Measurements from ENCODE around the gene CEP76. TPM values are rescaled to one million over a fixed set of nuclear protein-coding genes. Genes with fewer than 3 reads are reported as not detected.

Gene CEP76
- total RNA-seq, 1 experiment from 2014 or later, result 13.5 TPM

DNA sequence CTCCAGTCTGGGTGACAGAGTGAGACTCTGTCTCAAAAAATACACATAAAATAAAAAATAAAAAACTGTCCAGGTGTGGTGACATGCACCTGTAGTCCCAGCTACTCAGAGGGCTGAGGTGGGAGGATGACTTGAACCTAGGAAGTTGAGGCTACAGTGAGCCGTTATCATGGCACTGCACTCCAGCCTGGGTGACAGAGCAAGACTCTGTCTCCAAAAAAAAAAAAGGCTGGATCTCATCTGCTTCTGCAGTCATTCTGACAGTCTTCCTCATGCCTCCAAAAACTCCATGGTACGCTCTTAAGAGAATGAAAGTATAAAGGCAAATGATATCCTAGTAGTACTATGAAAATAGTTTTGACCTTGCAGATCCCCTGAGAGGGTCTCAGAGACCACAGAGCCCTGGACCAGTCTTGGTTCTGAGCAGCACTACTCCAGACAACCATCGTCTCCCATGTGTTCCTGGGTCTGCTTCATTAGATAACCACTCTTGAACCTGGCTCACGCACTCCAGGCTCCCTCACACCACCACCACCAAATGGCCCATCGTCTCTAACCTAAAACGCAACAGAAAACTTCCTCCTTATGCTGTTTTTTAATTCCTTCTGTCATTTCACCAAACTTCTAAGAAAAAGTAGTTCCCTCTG lies 70.6 kb downstream of the CEP76 start:
- ATAC-seq (no peak), DNase-seq (ENCODE audit: low read depth, low spot score) (no peak)
- CTCF ChIA-PET, result interaction anchor here (1.2 kb wide), 1 partner anchor 239 kb away, joined by 3 read pairs; no protein-coding TSS in a partner anchor
- H3K27ac ChIP-seq (ENCODE audit: low read depth, low read length), result no peak overlapping the region
- H2AFZ ChIP-seq (ENCODE audit: low read depth, low read length, poor library complexity, severe bottlenecking), result no peak overlapping the region
- no TSS peak for BruUV-seq (replicated peaks)
- intact Hi-C loops (cut with micrococcal nuclease), result no loop called here
- H3K9me2 ChIP-seq (ENCODE audit: insufficient read depth), result no peaks in the 10 kb centered on the region
- TF ChIP-seq YY1 (IDR thresholded peaks at IDR 0.05; ENCODE audit: extremely low read depth, insufficient replicate concordance, low read depth, low read length) (no peak), SIN3A (IDR thresholded peaks at IDR 0.05; ENCODE audit: low read depth) (no peak), ZNF274 (IDR thresholded peaks at IDR 0.05; ENCODE audit: low read depth, low read length) (no peak), JUND (IDR thresholded peaks at IDR 0.05) (no peak), ELF1 (IDR thresholded peaks at IDR 0.05; ENCODE audit: borderline replicate concordance, low read depth) (no peak), FOSL1 (IDR thresholded peaks at IDR 0.05; ENCODE audit: low read depth) (no peak)
- no peaks in the 10 kb centered on the region for H3K27me3 ChIP-seq (ENCODE audit: insufficient read depth, low read length)
- POLR2A ChIA-PET, result no interaction called here
- no peak overlapping the region for H3K9ac ChIP-seq (ENCODE audit: low read length)
- H3K36me3 ChIP-seq (ENCODE audit: control insufficient read depth in 1 of 2, insufficient read depth in 2 of 2, low read length in 2 of 2), result no peaks in the 10 kb centered on the region
- H3K4me2 ChIP-seq (ENCODE audit: low read length), result no peak overlapping the region
- H4K20me1 ChIP-seq (ENCODE audit: insufficient read depth), result no peaks in the 10 kb centered on the region
- RAD21 ChIA-PET (ENCODE audit: low non-redundant PET in 1 of 2, low total read pairs in 2 of 2, uncharacterized antibody in 2 of 2, unreplicated experiment in 2 of 2), result no interaction called here
- no peak overlapping the region for H3K4me3 ChIP-seq (replicated peaks in 1 of 2; ENCODE audit: low read depth in 1 of 2, low read length in 2 of 2)
- 0 out of 4 replicates have a peak, but pooled peaks cover 0 to 6% of the 10 kb centered on the region in 2 experiments for H3K4me1 ChIP-seq (ENCODE audit: control insufficient read depth in 1 of 2, insufficient read depth in 2 of 2, low read length in 2 of 2)
- no peaks in the 10 kb centered on the region for H3K79me2 ChIP-seq (ENCODE audit: insufficient read depth, low read length)
- no peaks in the 10 kb centered on the region for H3K9me3 ChIP-seq (ENCODE audit: control insufficient read depth in 1 of 2, insufficient read depth in 1 of 2, low read depth in 1 of 2, low read length in 2 of 2)

DNA sequence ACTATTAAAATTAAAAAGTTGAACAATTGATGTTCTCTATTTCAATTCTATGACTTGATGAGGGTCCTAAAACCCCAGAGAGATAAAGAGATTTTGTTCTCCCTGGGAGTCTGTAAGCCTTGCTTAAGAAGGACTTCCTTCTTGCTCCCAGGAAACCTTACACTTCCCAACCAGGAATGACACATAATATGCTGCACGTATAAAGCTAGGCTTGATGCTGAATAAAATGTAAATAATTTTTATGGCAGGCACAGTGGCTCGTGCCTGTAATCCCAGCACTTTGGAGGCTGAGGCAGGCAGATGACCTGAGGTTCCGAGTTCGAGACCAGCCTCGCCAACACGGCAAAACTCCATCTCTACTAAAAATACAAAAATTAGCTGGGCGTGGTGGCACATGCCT lies 72.4 kb downstream of the CEP76 start:
- no peak overlapping the region for H3K27ac ChIP-seq (ENCODE audit: low read depth, low read length)

More for the DNA sequence above, 72.4 kb downstream of the CEP76 start:
- Histone ChIP-seq H3K4me2 (ENCODE audit: low read length) (no peak overlapping the region), H3K9me3 (ENCODE audit: control insufficient read depth in 1 of 2, insufficient read depth in 1 of 2, low read depth in 1 of 2, low read length in 2 of 2) (no peaks in the 10 kb centered on the region), H3K4me3 (replicated peaks in 1 of 2; ENCODE audit: low read depth in 1 of 2, low read length in 2 of 2) (no peak overlapping the region), H4K20me1 (ENCODE audit: insufficient read depth) (no peaks in the 10 kb centered on the region), H3K9ac (ENCODE audit: low read length) (no peak overlapping the region), H3K4me1 (ENCODE audit: control insufficient read depth in 1 of 2, insufficient read depth in 2 of 2, low read length in 2 of 2) (0 out of 4 replicates have a peak, but pooled peaks cover 0 to 6% of the 10 kb centered on the region in 2 experiments), H3K27me3 (ENCODE audit: insufficient read depth, low read length) (no peaks in the 10 kb centered on the region), H3K79me2 (ENCODE audit: insufficient read depth, low read length) (no peaks in the 10 kb centered on the region), H3K9me2 (ENCODE audit: insufficient read depth) (no peaks in the 10 kb centered on the region), H3K36me3 (ENCODE audit: control insufficient read depth in 1 of 2, insufficient read depth in 2 of 2, low read length in 2 of 2) (no peaks in the 10 kb centered on the region), H2AFZ (ENCODE audit: low read depth, low read length, poor library complexity, severe bottlenecking) (no peak overlapping the region)
- BruUV-seq (replicated peaks), result no TSS peak
- intact Hi-C loops (cut with micrococcal nuclease), result no loop called here
- TF ChIP-seq EZH2phosphoT487 (IDR thresholded peaks at IDR 0.05; ENCODE audit: borderline replicate concordance) (no peak), POLR2AphosphoS5 (IDR thresholded peaks at IDR 0.05; ENCODE audit: low read depth, low read length) (no peak), EGR1 (IDR thresholded peaks at IDR 0.05; ENCODE audit: low read depth) (no peak), ZNF274 (IDR thresholded peaks at IDR 0.05; ENCODE audit: low read depth, low read length) (no peak), YY1 (IDR thresholded peaks at IDR 0.05; ENCODE audit: extremely low read depth, insufficient replicate concordance, low read depth, low read length) (no peak), CEBPB (IDR thresholded peaks at IDR 0.05; ENCODE audit: low read depth) (no peak), EZH2 (IDR thresholded peaks at IDR 0.05) (no peak)
- TF ChIP-seq, protein P1, sequence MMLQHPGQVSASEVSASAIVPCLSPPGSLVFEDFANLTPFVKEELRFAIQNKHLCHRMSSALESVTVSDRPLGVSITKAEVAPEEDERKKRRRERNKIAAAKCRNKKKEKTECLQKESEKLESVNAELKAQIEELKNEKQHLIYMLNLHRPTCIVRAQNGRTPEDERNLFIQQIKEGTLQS (IDR thresholded peaks at IDR 0.05), result no peak
- TF ChIP-seq, protein P2, sequence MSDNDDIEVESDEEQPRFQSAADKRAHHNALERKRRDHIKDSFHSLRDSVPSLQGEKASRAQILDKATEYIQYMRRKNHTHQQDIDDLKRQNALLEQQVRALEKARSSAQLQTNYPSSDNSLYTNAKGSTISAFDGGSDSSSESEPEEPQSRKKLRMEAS (IDR thresholded peaks at IDR 0.05), result no peak
- ChIA-PET RAD21 (ENCODE audit: low non-redundant PET in 1 of 2, low total read pairs in 2 of 2, uncharacterized antibody in 2 of 2, unreplicated experiment in 2 of 2) (no interaction called here), CTCF (no interaction called here), POLR2A (no interaction called here)
- ATAC-seq, result no peak
- no peak for DNase-seq (ENCODE audit: low read depth, low spot score)
